NT2/D1 (cell line): ENCODE measurements around the gene SP9.
"Not testable (repeated sequence)": the region's sequence is repeated elsewhere in the genome, so short reads cannot be mapped to it uniquely, and the experiment has no call there.

Source experiments
- DNase-seq: peaks from one replicate; pipeline ENCODE4 v3.0.0-alpha.2; 2011; ENCODE audit warnings: low read depth, low spot score
- H3K27me3 ChIP-seq: 2 replicates; pipeline ENCODE4 v1.6.0; 2011; ENCODE audit warnings: mild to moderate bottlenecking; ENCODE audit not compliant: insufficient read length, insufficient read depth
- H3K36me3 ChIP-seq: 2 replicates; pipeline ENCODE4 v1.6.1; 2011; ENCODE audit warnings: mild to moderate bottlenecking, low read length, mixed read lengths; ENCODE audit not compliant: insufficient read depth, insufficient read length
- H3K4me1 ChIP-seq: 2 replicates; pipeline ENCODE4 v1.5.1; 2011; ENCODE audit not compliant: insufficient read depth, insufficient read length
- H3K4me3 ChIP-seq: 2 replicates; pipeline ENCODE4 v1.5.1; 2011; ENCODE audit warnings: low read depth; ENCODE audit not compliant: insufficient read length
- H3K9ac ChIP-seq: 2 replicates; pipeline ENCODE4 v1.6.0; 2011; ENCODE audit warnings: low read depth; ENCODE audit not compliant: insufficient read length
- H3K9me3 ChIP-seq: 2 replicates; pipeline ENCODE4 v1.5.1; 2011; ENCODE audit warnings: mild to moderate bottlenecking, low read length; ENCODE audit not compliant: insufficient read depth
- SUZ12 ChIP-seq: IDR thresholded peaks from 2 replicates; pipeline ENCODE4 v1.6.1; 2011; ENCODE audit not compliant: insufficient read length, insufficient read depth; ENCODE audit errors: extremely low read depth
- YY1 ChIP-seq: IDR thresholded peaks from 2 replicates; pipeline ENCODE4 v1.6.1; 2011; ENCODE audit not compliant: insufficient read length, insufficient read depth
- ZNF274 ChIP-seq: IDR thresholded peaks from 2 replicates; pipeline ENCODE4 v1.6.1; 2011; ENCODE audit warnings: mild to moderate bottlenecking, low read depth, low read length

The SP9 gene

GRCh38 chr2:174343623-174344455, 9.1 kb downstream of the SP9 start:
- Histone ChIP-seq H3K9me3 (no peaks in the 10 kb centered on the region), H3K4me3 (peak overlapping the region; percentile 48), H3K27me3 (peaks cover 69% of the 10 kb centered on the region), H3K36me3 (peaks cover 8% of the 10 kb centered on the region), H3K9ac (peak overlapping the region; percentile 36), H3K4me1 (peaks cover 3% of the 10 kb centered on the region)
- DNase-seq: no peak
- TF ChIP-seq YY1: no peak
- peak; percentile 95 for TF ChIP-seq SUZ12

GRCh38 chr2:174344716-174345461, 10.1 kb downstream of the SP9 start:
- TF ChIP-seq SUZ12 (no peak), YY1 (no peak), ZNF274 (no peak)
- no peaks in the 10 kb centered on the region for H3K9me3 ChIP-seq
- H3K4me3 ChIP-seq: no peak overlapping the region
- H3K9ac ChIP-seq: no peak overlapping the region
- H3K36me3 ChIP-seq: peaks cover 8% of the 10 kb centered on the region
- DNase-seq: no peak
- H3K4me1 ChIP-seq: peaks cover 3% of the 10 kb centered on the region
- peaks cover 58% of the 10 kb centered on the region for H3K27me3 ChIP-seq

- Histone ChIP-seq H3K4me1 (no peaks in the 10 kb centered on the region), H3K27me3 (peaks cover 7% of the 10 kb centered on the region), H3K4me3 (no peak overlapping the region), H3K9me3 (no peaks in the 10 kb centered on the region), H3K9ac (no peak overlapping the region), H3K36me3 (peaks cover 8% of the 10 kb centered on the region)
- TF ChIP-seq YY1 (no peak), ZNF274 (no peak), SUZ12 (no peak)
- no peak for DNase-seq
Measured at GRCh38 chr2:174350018-174350417, 15.3 kb downstream of the SP9 start.

DNA sequence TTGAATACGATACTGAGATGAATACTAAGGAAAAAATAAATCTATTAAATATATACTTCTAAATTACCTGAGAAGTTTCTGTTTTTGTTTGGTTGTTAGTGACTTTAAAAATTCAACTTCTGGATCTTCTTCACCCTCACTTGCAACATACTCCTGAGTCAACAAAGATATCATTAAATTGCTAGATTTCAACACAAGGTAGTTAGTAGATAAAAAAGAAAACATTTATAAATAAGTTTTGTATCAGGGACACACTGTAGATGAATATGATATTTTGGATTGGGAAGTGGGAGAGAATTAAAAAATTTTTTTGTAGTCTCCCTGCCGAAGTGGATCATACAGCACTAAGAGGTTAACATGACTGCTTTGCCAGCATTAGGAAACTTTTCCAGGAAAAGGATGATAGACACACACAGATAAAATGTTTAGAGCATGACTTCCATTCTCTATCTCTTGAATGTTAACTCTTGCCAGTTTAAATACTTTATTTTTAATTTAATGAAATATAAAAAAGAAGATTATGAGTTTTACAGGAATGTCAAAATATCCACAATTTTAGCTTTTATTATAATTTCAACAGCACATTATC, 15.9 kb downstream of the SP9 start:
- H3K4me3 ChIP-seq: no peak overlapping the region
- TF ChIP-seq SUZ12 (no peak), ZNF274 (no peak), YY1 (no peak)
- H3K9me3 ChIP-seq: no peaks in the 10 kb centered on the region
- no peaks in the 10 kb centered on the region for H3K4me1 ChIP-seq
- H3K9ac ChIP-seq: no peak overlapping the region
- H3K36me3 ChIP-seq: peaks cover 8% of the 10 kb centered on the region
- H3K27me3 ChIP-seq: peaks cover under 1% of the 10 kb centered on the region
- no peak for DNase-seq

DNA sequence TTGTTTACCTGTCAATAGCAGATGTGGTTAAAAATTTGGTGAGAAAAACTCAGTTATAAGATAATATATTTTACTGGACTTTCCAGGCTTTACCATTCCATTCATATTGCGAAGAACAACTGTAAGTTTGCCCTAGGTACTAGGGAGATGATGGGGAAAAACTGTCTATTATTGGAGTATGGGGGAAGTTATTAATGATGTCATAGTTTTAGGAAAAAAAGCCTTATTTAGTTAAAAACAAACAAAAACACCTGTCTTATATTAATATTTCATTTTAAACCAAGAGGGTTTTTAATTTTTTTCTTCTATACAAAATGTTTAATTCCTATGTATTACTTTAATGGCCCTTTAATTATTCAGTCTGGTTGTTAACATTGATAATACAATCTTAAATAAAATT, 18.2 kb downstream of the SP9 start:
- no peak for DNase-seq
- Histone ChIP-seq H3K9me3 (no peaks in the 10 kb centered on the region), H3K4me3 (no peak overlapping the region), H3K36me3 (peaks cover 8% of the 10 kb centered on the region), H3K9ac (no peak overlapping the region), H3K4me1 (no peaks in the 10 kb centered on the region), H3K27me3 (no peaks in the 10 kb centered on the region)
- TF ChIP-seq SUZ12: no peak
- no peak for TF ChIP-seq YY1
- TF ChIP-seq ZNF274: no peak

- TF ChIP-seq ZNF274 (no peak), SUZ12 (no peak), YY1 (no peak)
- H3K4me3 ChIP-seq: no peak overlapping the region
- no peak for DNase-seq
- H3K27me3 ChIP-seq: no peaks in the 10 kb centered on the region
- no peaks in the 10 kb centered on the region for H3K36me3 ChIP-seq
- H3K9ac ChIP-seq: no peak overlapping the region
- H3K9me3 ChIP-seq: no peaks in the 10 kb centered on the region
- H3K4me1 ChIP-seq: no peaks in the 10 kb centered on the region
Measured at GRCh38 chr2:174356347-174356746, 21.6 kb downstream of the SP9 start.

GRCh38 chr2:174359663-174360062, 24.9 kb downstream of the SP9 start:
- DNase-seq, H3K36me3 ChIP-seq, H3K9ac ChIP-seq, H3K4me3 ChIP-seq, H3K4me1 ChIP-seq, H3K27me3 ChIP-seq: not testable (repeated sequence)
- peaks cover 14% of the 10 kb centered on the region; the same call in 1 of the 2 replicates for H3K9me3 ChIP-seq
